Measurements from ENCODE around the gene RIMBP2. TPM values are rescaled to one million over a fixed set of nuclear protein-coding genes. Genes with fewer than 3 reads are reported as not detected.

Gene RIMBP2
- total RNA-seq, 1 experiment from 2014 or later: 0.95 TPM

DNA sequence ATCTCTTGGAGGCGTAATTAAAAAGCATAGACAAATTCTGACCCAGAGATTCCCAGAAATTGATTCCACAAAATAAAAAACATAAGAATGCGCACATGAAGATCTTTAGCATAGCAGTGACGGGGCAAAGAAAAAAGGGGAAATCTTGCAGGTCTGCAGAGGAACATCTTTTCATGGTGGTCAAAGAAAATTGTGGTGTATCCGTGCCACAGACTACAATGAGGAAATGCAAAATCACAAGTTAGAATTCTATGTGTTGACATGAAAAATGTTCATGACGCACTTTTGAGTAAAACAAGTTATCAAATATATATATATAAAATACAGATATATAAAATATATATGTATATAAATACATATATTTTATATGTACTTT is 101.6 kb downstream of the RIMBP2 start:
- ChIA-PET POLR2A (ENCODE audit: low non-redundant PET) (no interaction called here), CTCF (no interaction called here)
- intact Hi-C loops (cut with micrococcal nuclease; ENCODE audit: unreplicated experiment): no loop called here
- H3K4me3 ChIP-seq (ENCODE audit: low read depth, low read length, poor library complexity, severe bottlenecking): no peak overlapping the region
- H3K27me3 ChIP-seq (replicated peaks; ENCODE audit: insufficient read depth, low read depth, low read length, poor library complexity): peaks cover 2% of the 10 kb centered on the region
- H3K36me3 ChIP-seq (ENCODE audit: insufficient read depth, low read length, poor library complexity, severe bottlenecking): no peaks in the 10 kb centered on the region
- H3K4me1 ChIP-seq (ENCODE audit: insufficient read depth, low read length, poor library complexity, severe bottlenecking): no peaks in the 10 kb centered on the region
- H3K9me3 ChIP-seq (ENCODE audit: low read depth, low read length, poor library complexity, severe bottlenecking): no peaks in the 10 kb centered on the region
- TF ChIP-seq EZH2 (IDR thresholded peaks at IDR 0.05; ENCODE audit: borderline replicate concordance, low read depth, low read length, poor library complexity, severe bottlenecking): no peak
- TF ChIP-seq, protein P1, sequence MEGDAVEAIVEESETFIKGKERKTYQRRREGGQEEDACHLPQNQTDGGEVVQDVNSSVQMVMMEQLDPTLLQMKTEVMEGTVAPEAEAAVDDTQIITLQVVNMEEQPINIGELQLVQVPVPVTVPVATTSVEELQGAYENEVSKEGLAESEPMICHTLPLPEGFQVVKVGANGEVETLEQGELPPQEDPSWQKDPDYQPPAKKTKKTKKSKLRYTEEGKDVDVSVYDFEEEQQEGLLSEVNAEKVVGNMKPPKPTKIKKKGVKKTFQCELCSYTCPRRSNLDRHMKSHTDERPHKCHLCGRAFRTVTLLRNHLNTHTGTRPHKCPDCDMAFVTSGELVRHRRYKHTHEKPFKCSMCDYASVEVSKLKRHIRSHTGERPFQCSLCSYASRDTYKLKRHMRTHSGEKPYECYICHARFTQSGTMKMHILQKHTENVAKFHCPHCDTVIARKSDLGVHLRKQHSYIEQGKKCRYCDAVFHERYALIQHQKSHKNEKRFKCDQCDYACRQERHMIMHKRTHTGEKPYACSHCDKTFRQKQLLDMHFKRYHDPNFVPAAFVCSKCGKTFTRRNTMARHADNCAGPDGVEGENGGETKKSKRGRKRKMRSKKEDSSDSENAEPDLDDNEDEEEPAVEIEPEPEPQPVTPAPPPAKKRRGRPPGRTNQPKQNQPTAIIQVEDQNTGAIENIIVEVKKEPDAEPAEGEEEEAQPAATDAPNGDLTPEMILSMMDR (conservative IDR thresholded peaks at IDR 0.05; ENCODE audit: low read depth, low read length): no peak
- no peak for DNase-seq (ENCODE audit: low spot score)
- BruUV-seq (replicated peaks): no TSS peak
- H3K27ac ChIP-seq (ENCODE audit: low read depth, low read length, poor library complexity, severe bottlenecking): no peak overlapping the region

- H3K27ac ChIP-seq (ENCODE audit: low read depth, low read length, poor library complexity, severe bottlenecking): no peak overlapping the region
- no TSS peak for BruUV-seq (replicated peaks)
- H3K27me3 ChIP-seq (replicated peaks; ENCODE audit: insufficient read depth, low read depth, low read length, poor library complexity): peaks cover 7% of the 10 kb centered on the region
- H3K4me1 ChIP-seq (ENCODE audit: insufficient read depth, low read length, poor library complexity, severe bottlenecking): no peaks in the 10 kb centered on the region
- DNase-seq (ENCODE audit: low spot score): no peak
- H3K9me3 ChIP-seq (ENCODE audit: low read depth, low read length, poor library complexity, severe bottlenecking): no peaks in the 10 kb centered on the region
- POLR2A ChIA-PET (ENCODE audit: low non-redundant PET): no interaction called here
- intact Hi-C loops (cut with micrococcal nuclease; ENCODE audit: unreplicated experiment): no loop called here
- H3K36me3 ChIP-seq (ENCODE audit: insufficient read depth, low read length, poor library complexity, severe bottlenecking): no peaks in the 10 kb centered on the region
- H3K4me3 ChIP-seq (ENCODE audit: low read depth, low read length, poor library complexity, severe bottlenecking): no peak overlapping the region
- CTCF ChIA-PET: no interaction called here
- TF ChIP-seq, protein P1 (conservative IDR thresholded peaks at IDR 0.05; ENCODE audit: low read depth, low read length): no peak
- no peak for TF ChIP-seq EZH2 (IDR thresholded peaks at IDR 0.05; ENCODE audit: borderline replicate concordance, low read depth, low read length, poor library complexity, severe bottlenecking)
Observed at GRCh38 chr12:130613831-130614529, 102.1 kb downstream of the RIMBP2 start.

DNA sequence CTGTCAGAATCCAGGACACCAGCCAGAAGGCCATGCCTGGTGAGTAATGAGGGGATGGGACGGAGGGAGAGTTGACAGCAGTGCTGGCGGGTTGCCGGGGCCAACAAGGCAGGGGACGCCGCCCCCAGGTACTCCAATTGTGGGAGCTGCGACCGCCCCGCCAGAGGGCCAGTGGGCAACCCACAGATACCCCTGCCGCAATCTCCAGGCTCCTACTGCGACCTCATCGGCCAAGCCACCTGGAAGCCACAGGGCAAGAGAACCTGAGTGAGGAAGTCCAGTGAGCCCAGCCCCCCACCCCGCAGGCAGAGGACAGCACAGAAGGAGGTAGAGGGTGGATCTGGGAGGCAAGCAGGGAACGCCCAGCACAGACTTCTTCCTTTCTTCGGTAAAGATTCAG is 103.0 kb downstream of the RIMBP2 start:
- intact Hi-C loops (cut with micrococcal nuclease; ENCODE audit: unreplicated experiment): no loop called here
- Histone ChIP-seq H3K4me1 (ENCODE audit: insufficient read depth, low read length, poor library complexity, severe bottlenecking) (no peaks in the 10 kb centered on the region), H3K4me3 (ENCODE audit: low read depth, low read length, poor library complexity, severe bottlenecking) (no peak overlapping the region), H3K36me3 (ENCODE audit: insufficient read depth, low read length, poor library complexity, severe bottlenecking) (no peaks in the 10 kb centered on the region), H3K27me3 (replicated peaks; ENCODE audit: insufficient read depth, low read depth, low read length, poor library complexity) (peaks cover 14% of the 10 kb centered on the region), H3K27ac (ENCODE audit: low read depth, low read length, poor library complexity, severe bottlenecking) (no peak overlapping the region), H3K9me3 (ENCODE audit: low read depth, low read length, poor library complexity, severe bottlenecking) (no peaks in the 10 kb centered on the region)
- no peak for DNase-seq (ENCODE audit: low spot score)
- no TSS peak for BruUV-seq (replicated peaks)
- ChIA-PET POLR2A (ENCODE audit: low non-redundant PET) (no interaction called here), CTCF (no interaction called here)
- no peak for TF ChIP-seq EZH2 (IDR thresholded peaks at IDR 0.05; ENCODE audit: borderline replicate concordance, low read depth, low read length, poor library complexity, severe bottlenecking)
- TF ChIP-seq, protein P1 (conservative IDR thresholded peaks at IDR 0.05; ENCODE audit: low read depth, low read length): no peak
